AG09319 (cell line): Measurements from ENCODE around the gene TSKU.
A peak's percentile ranks its signal among the peaks of the same experiment; 100 is the strongest.

Experiments
- DNase-seq: peaks from one replicate; pipeline ENCODE4 v3.0.0-alpha.2; 2010; ENCODE audit warnings: low read depth; ENCODE audit errors: extremely low read depth
- TF ChIP-seq, protein P1 (sequence below): IDR thresholded peaks from 2 replicates; pipeline ENCODE4 v1.5.1; 2011; ENCODE audit warnings: low read depth, mild to moderate bottlenecking, inconsistent platforms, low read length, moderate library complexity

The TSKU gene

DNA sequence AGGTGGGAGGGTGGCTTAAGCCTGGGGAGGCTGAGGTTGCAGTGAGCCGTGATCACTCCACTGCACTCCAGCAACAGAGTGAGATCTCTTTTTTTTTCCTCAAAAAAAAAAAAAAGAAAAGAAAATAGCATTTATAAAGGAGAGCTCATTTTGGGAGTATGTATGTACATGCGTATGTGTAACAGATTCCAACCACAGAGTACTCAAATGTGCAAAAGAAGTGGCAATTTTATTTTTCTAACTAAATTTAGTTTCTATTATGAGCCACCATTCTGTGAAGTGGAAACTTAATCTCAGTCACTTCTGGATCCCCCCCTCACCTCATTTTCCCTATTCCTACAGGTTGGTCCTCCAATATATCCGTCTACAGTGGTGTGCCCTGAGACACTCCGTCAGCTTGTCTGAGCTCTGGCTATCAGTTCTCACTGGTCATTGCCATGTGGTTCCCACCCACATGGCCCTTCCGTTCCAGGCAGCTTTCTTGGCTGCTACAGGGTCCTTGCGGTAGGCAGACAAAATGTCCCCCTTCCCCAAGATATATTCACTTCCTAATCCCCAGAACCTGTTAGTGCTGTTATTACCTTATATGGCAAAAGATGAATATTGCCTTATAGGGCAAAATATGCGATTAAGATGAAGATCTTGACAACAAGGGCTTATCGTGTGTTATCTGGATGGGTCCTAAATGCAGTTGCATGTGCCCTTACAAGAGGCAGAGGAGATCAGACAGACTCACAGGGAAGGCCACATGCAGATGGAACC, 35.8 kb upstream of the TSKU start:
- DNase-seq = no peak
- TF ChIP-seq, protein P1, sequence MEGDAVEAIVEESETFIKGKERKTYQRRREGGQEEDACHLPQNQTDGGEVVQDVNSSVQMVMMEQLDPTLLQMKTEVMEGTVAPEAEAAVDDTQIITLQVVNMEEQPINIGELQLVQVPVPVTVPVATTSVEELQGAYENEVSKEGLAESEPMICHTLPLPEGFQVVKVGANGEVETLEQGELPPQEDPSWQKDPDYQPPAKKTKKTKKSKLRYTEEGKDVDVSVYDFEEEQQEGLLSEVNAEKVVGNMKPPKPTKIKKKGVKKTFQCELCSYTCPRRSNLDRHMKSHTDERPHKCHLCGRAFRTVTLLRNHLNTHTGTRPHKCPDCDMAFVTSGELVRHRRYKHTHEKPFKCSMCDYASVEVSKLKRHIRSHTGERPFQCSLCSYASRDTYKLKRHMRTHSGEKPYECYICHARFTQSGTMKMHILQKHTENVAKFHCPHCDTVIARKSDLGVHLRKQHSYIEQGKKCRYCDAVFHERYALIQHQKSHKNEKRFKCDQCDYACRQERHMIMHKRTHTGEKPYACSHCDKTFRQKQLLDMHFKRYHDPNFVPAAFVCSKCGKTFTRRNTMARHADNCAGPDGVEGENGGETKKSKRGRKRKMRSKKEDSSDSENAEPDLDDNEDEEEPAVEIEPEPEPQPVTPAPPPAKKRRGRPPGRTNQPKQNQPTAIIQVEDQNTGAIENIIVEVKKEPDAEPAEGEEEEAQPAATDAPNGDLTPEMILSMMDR = no peak

DNA sequence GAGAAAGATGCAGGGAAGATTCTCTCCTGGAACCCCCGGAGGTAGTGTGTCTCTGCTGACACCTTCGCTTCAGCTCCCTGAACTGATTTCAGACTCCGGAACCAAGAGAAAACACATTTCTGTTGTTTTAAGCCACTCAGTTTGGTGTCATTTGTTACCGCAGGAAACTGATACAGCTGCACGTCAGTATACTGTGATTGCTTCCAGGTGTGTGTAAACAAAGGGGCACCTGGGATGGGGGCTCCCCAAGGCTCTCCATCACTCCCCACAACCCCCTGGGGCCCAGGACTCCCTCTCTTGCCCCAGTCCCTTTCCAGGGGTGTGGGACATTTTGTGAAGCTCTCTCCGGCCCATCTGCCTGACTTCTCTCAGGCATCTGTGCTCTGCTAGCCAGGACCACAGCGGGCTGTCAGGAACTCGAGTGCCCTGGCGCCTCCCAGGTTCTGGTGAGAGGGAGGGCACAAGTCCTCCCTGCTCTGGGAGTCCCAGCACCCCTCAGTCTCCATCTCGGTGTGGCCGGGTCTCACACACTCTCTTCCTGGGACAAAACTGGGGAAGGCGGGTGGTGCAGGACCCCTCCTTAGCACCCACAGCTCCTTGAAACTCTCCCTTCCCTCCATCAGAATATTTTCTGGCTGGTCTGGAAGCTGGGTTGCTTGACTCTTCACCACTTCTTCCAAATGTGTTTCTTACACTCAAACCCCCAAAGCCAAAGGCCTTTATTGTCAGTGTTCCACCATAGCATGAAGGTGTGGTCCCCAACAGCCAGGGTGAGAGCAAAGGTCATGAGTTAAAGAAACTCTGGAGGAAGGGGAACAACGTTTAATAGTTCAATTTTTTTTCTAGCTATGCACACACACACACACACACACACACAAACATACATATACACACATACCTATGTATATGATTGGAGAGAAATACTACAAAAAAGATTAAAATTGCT, 35.0 kb upstream of the TSKU start:
- no peak for DNase-seq
- TF ChIP-seq, protein P1 = no peak

DNA sequence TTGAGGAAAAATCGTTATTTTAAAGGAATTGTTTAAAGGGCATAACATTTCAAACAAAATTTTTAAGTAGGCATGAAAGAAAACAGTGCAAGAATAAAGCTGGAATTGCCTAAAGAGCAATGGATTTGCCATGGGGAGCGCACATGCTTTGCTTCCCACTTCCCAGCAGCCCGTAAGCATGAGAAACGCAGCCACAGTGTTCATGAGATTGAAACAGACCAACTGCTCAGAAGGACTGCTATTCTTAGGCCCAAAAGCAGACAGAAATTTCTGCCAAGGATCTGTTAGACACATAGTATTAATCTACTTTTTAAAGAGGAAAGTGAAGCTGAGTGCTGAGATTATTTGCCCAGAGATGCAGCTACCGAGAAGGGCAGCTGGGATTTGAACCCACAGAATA, 34.2 kb upstream of the TSKU start:
- no peak for DNase-seq
- TF ChIP-seq, protein P1 = no peak

DNA sequence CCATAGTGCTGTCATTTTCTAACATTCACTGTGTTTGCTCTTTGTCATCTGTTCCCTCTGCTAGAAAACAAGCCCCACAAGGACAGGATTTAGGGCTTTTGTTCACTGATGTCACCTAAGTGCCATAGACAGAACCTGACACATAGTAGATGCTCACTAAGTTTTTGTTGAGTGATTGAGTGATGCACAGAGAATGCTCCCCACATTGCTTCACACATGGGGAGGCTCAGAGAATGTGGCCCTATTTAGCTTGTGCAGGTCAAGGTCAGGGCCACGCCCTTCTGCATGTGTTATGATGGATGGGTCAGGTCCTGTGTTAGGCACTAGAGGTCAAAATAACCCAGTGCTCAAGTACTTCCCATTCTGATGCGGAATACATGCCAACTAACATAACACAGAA, 33.1 kb upstream of the TSKU start:
- TF ChIP-seq, protein P1 = no peak
- DNase-seq = no peak

DNA sequence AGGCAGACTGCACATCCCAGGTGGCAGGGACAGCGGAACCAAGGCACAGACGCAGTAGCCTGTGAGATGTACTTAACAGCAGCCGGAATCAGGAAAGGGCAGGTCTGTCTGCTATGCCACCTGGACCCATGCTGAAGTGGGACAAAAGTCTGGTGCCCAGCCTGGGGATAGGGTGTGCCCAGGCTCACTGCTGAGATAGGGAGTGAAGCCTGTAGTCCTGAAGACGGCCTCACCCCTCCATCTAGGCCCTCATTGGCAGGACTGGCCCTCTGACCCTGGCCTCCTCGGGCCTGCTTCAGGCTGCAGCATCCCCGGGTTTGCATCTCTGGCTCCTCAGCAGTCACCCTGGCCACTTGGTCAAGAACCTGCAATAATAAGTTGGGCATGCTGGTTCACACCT, 32.4 kb upstream of the TSKU start:
- TF ChIP-seq, protein P1 = no peak
- no peak for DNase-seq

DNA sequence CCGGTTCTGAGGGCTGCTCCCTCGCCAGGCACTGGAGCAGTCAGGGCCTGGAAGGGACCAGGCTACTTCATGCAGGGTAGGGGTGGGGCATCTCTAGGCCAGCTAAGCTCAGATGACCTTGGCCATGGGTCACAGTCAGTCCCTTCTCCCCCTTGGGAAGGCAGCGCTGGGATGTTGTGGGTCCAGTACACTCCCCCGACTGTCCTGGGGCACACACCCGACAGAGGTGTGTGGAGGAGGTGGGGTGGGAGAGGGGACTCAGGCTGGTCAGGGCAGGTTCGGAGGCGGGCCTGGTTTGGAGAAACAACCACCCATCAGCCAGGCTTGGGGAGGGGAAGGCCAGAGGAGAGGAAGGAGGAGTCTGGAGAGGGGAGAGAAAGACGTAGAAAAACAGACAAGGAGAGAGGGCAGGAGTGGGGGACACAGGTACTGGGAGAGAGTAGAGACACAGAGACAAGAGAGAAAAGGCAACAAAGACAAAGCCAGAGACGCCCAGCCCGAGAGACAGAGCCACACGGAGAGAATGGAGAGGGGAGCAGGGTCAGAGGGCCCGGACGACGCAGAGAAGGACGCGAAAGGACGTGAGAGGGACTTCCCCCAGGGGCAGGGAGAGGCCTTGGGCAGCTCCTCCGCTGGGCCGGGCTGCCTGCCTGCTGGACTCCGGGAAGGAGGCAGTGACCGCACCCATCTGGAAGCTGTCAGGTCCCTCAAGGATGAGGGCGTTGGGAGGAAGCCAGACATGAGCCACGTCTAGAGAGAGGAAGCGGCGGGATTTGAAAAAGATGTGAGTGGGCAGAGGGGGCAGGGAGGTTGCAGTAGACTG, 30.6 kb upstream of the TSKU start:
- TF ChIP-seq, protein P1 = no peak
- peak; percentile 88 for DNase-seq
